ENCODE measurements around the gene EDARADD.

GRCh38 chr1:236522937-236523703 is 129.0 kb downstream of the EDARADD start:
- TF ChIP-seq POLR2A (IDR thresholded peaks at IDR 0.05) = no peak
- TF ChIP-seq POLR2AphosphoS5 (IDR thresholded peaks at IDR 0.05) = no peak
